DND-41 (cell line): ENCODE measurements around the gene HTRA3.

Source experiments
- ATAC-seq: fragments of 200-7000 bp; cut with Tn5 transposase; 3 replicates; pipeline ENCODE4 v1.9.1; 2021; ENCODE audit warnings: low read depth; ENCODE audit not compliant: insufficient read depth
- DNase-seq: peaks from one replicate; pipeline ENCODE4 v3.0.0-alpha.2; 2020
- H2AFZ ChIP-seq: 2 replicates; pipeline ENCODE4 v1.6.0; 2012; ENCODE audit warnings: low read depth, low read length
- H3K27ac ChIP-seq: 2 replicates; pipeline ENCODE4 v1.5.1; 2012; ENCODE audit warnings: low read length, inconsistent platforms
- H3K27me3 ChIP-seq: fragments of 200-600 bp; sonication (generic); 2 replicates; pipeline ENCODE4 v1.6.0; 2012; ENCODE audit warnings: low read length, mild to moderate bottlenecking, inconsistent platforms; ENCODE audit not compliant: insufficient read depth, poor library complexity
- H3K36me3 ChIP-seq: 2 replicates; pipeline ENCODE4 v1.5.1; 2012; ENCODE audit warnings: low read length, inconsistent platforms; ENCODE audit not compliant: insufficient read depth
- H3K4me1 ChIP-seq: 2 replicates; pipeline ENCODE4 v1.5.1; 2012; ENCODE audit warnings: mild to moderate bottlenecking, low read length; ENCODE audit not compliant: insufficient read depth
- H3K4me2 ChIP-seq: 2 replicates; pipeline ENCODE4 v1.6.0; 2012; ENCODE audit warnings: mild to moderate bottlenecking, moderate library complexity, low read length, inconsistent platforms; ENCODE audit not compliant: insufficient read depth
- H3K4me3 ChIP-seq, 2 experiments: fragments of 200-600 bp in 1 of 2; shearing (Covaris generic) in 1 of 2; 2 replicates each; pipeline ENCODE4 v1.5.1; 2012 to 2016; ENCODE audit warnings: inconsistent platforms in 2 of 2, low read length in 2 of 2, mild to moderate bottlenecking in 2 of 2, low read depth in 1 of 2, moderate library complexity in 1 of 2
- H3K79me2 ChIP-seq: 2 replicates; pipeline ENCODE4 v1.6.0; 2012; ENCODE audit warnings: low read length, inconsistent platforms; ENCODE audit not compliant: insufficient read depth
- H3K9ac ChIP-seq: 2 replicates; pipeline ENCODE4 v1.6.0; 2012; ENCODE audit warnings: low read depth, mild to moderate bottlenecking, inconsistent platforms, low read length, moderate library complexity
- H3K9me3 ChIP-seq: 2 replicates; pipeline ENCODE4 v1.5.1; 2012; ENCODE audit warnings: low read length, moderate library complexity, mild to moderate bottlenecking, inconsistent platforms; ENCODE audit not compliant: insufficient read depth, severe bottlenecking
- H4K20me1 ChIP-seq: 2 replicates; pipeline ENCODE4 v1.6.0; 2012; ENCODE audit warnings: low read length; ENCODE audit not compliant: insufficient read depth
- CTCF ChIP-seq: IDR thresholded peaks from 2 replicates; pipeline ENCODE4 v1.5.1; 2012; ENCODE audit warnings: borderline replicate concordance, low read length, moderate library complexity, mild to moderate bottlenecking; ENCODE audit not compliant: poor library complexity, severe bottlenecking; ENCODE audit errors: extremely low read depth
- EZH2 ChIP-seq: IDR thresholded peaks from 3 replicates; pipeline ENCODE4 v1.6.1; 2012; ENCODE audit warnings: borderline replicate concordance, low read depth, mild to moderate bottlenecking, moderate library complexity, low read length, inconsistent platforms; ENCODE audit not compliant: severe bottlenecking

HTRA3 gene

GRCh38 chr4:8282742-8283141, 13.2 kb downstream of the HTRA3 start:
- no peaks in the 10 kb centered on the region for H3K36me3 ChIP-seq
- no peaks in the 10 kb centered on the region for H3K9me3 ChIP-seq
- ATAC-seq (no peak), DNase-seq (no peak)
- no peaks in the 10 kb centered on the region for H3K27me3 ChIP-seq
- no peak overlapping the region for H3K9ac ChIP-seq
- H2AFZ ChIP-seq: no peak overlapping the region
- TF ChIP-seq EZH2 (no peak), CTCF (no peak)
- no peaks in the 10 kb centered on the region for H3K4me1 ChIP-seq
- H3K79me2 ChIP-seq: no peaks in the 10 kb centered on the region
- no peak overlapping the region for H3K4me2 ChIP-seq
- H3K27ac ChIP-seq: no peak overlapping the region
- H4K20me1 ChIP-seq: no peaks in the 10 kb centered on the region; the same call in 1 of the 2 replicates
- no peak overlapping the region for H3K4me3 ChIP-seq

- Histone ChIP-seq H3K36me3 (no peaks in the 10 kb centered on the region), H3K4me3 (no peak overlapping the region), H3K9ac (no peak overlapping the region), H3K4me2 (no peak overlapping the region), H3K4me1 (no peaks in the 10 kb centered on the region), H4K20me1 (no peaks in the 10 kb centered on the region; the same call in 1 of the 2 replicates), H3K79me2 (no peaks in the 10 kb centered on the region), H2AFZ (no peak overlapping the region), H3K27me3 (no peaks in the 10 kb centered on the region), H3K27ac (no peak overlapping the region), H3K9me3 (no peaks in the 10 kb centered on the region)
- DNase-seq (no peak), ATAC-seq (no peak)
- TF ChIP-seq CTCF: no peak
- no peak for TF ChIP-seq EZH2
Observed at GRCh38 chr4:8283161-8283560, 13.6 kb downstream of the HTRA3 start.

GRCh38 chr4:8283631-8284121, 14.1 kb downstream of the HTRA3 start:
- H3K27me3 ChIP-seq: no peaks in the 10 kb centered on the region
- no peaks in the 10 kb centered on the region for H3K36me3 ChIP-seq
- H3K4me2 ChIP-seq: no peak overlapping the region
- no peak overlapping the region for H3K4me3 ChIP-seq
- no peaks in the 10 kb centered on the region for H3K79me2 ChIP-seq
- no peaks in the 10 kb centered on the region for H3K9me3 ChIP-seq
- no peak overlapping the region for H2AFZ ChIP-seq
- H3K27ac ChIP-seq: no peak overlapping the region
- H4K20me1 ChIP-seq: no peaks in the 10 kb centered on the region; the same call in 1 of the 2 replicates
- H3K9ac ChIP-seq: no peak overlapping the region
- no peak for ATAC-seq
- H3K4me1 ChIP-seq: no peaks in the 10 kb centered on the region
- no peak for DNase-seq
- TF ChIP-seq EZH2 (no peak), CTCF (no peak)

- Histone ChIP-seq H3K9ac (no peak overlapping the region), H3K4me3 (no peak overlapping the region), H4K20me1 (no peaks in the 10 kb centered on the region; the same call in 1 of the 2 replicates), H3K36me3 (no peaks in the 10 kb centered on the region), H3K27ac (no peak overlapping the region), H3K27me3 (no peaks in the 10 kb centered on the region), H3K79me2 (no peaks in the 10 kb centered on the region), H3K4me2 (no peak overlapping the region), H3K9me3 (no peaks in the 10 kb centered on the region), H2AFZ (no peak overlapping the region), H3K4me1 (no peaks in the 10 kb centered on the region)
- no peak for DNase-seq
- no peak for TF ChIP-seq EZH2
- no peak for TF ChIP-seq CTCF
- no peak for ATAC-seq
Observed at GRCh38 chr4:8284391-8284790, 14.8 kb downstream of the HTRA3 start.
